LNCAP (cell line): ENCODE results near the gene CDKAL1.

Experiments used
- TF ChIP-seq, protein P1 (sequence below): fragments of 450-650 bp; IDR thresholded peaks from 2 replicates; pipeline ENCODE4 v1.5.1; 2017; ENCODE audit warnings: mild to moderate bottlenecking

Gene CDKAL1

DNA sequence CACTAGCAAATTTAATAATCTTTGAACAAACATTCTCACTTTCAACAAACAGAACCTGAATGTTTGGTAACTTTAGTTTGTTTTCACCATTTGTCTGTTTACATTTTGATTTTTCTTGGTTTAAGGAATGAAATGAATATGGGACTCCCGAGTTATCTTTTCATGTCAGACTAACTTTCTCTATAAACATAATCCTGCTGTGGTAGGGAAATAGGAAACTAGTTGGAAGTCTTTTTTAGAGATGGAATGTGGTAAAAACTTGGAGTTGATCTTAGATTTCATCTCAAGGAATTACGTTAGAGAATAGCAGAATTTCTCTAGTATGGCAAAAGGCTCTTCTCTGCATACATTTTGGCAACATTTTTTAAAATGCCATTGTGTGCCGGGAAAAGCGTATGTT, 206.5 kb downstream of the CDKAL1 start:
- TF ChIP-seq, protein P1, sequence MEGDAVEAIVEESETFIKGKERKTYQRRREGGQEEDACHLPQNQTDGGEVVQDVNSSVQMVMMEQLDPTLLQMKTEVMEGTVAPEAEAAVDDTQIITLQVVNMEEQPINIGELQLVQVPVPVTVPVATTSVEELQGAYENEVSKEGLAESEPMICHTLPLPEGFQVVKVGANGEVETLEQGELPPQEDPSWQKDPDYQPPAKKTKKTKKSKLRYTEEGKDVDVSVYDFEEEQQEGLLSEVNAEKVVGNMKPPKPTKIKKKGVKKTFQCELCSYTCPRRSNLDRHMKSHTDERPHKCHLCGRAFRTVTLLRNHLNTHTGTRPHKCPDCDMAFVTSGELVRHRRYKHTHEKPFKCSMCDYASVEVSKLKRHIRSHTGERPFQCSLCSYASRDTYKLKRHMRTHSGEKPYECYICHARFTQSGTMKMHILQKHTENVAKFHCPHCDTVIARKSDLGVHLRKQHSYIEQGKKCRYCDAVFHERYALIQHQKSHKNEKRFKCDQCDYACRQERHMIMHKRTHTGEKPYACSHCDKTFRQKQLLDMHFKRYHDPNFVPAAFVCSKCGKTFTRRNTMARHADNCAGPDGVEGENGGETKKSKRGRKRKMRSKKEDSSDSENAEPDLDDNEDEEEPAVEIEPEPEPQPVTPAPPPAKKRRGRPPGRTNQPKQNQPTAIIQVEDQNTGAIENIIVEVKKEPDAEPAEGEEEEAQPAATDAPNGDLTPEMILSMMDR = no peak

DNA sequence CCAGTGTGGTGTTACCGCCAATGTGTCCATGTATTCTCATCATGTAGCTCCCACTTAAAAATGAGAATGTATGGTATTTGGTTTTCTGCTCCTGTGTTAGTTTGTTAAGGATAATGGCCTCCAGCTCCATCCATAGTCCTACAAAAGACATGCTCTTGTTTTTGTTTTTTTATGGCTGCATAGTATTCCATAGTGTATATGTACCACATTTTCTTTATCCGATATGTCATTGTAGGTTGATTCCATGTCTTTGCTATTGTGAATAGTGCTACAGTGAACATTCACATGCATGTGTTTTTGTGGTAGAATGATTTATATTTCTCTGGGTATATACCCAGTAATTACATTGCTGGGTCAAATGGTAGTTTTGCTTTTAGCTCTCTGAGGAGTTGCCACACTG, 207.2 kb downstream of the CDKAL1 start:
- TF ChIP-seq, protein P1 = no peak

DNA sequence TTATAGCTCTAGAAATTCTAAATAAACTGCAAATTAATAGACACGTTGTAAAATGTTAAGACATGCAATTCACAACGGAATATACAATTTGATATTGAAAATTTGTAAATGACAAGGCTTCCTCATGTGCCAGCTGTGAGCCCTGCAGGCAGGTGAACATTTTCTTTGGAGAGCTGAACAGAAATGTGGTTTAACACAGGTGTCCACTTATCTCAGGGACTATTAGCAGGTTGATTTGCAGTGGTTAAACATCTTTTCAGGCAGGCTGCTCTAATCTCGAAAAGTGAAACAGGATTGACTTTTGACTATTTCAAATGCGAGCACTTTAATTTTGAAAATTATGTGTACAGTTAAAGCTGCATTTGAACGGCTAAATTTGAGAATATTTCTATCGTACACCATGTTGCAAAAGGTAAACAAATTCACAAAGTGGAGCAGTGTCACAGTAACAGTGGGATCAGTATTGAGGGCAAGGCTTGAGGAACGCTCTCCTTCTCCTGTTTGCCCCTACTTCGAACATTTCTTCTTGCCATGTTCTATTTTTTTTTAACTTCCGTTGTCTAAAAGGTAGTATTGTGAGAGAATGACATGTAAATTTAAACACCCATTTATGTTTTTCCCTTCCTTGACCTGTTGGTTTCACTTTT, 210.8 kb downstream of the CDKAL1 start:
- TF ChIP-seq, protein P1 = no peak

DNA sequence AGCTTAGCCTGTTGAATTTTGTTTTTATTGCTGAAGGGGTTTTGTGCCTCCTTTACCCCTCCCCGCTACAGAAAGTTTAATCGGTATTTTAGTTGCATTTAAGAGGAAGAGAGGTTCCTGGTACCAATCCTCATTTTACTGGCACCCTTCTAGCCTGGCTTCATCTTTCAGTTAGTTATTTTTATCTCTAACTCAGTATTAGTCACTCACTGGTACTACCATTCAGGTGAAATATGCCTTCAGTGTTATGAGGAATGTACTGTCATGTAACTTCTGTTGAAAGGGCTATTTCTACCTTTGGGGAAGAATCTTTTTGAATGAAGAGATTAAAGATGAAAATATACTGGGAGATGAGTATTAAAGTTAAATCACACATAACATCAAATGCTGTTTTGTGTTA, 211.8 kb downstream of the CDKAL1 start:
- TF ChIP-seq, protein P1 = no peak

DNA sequence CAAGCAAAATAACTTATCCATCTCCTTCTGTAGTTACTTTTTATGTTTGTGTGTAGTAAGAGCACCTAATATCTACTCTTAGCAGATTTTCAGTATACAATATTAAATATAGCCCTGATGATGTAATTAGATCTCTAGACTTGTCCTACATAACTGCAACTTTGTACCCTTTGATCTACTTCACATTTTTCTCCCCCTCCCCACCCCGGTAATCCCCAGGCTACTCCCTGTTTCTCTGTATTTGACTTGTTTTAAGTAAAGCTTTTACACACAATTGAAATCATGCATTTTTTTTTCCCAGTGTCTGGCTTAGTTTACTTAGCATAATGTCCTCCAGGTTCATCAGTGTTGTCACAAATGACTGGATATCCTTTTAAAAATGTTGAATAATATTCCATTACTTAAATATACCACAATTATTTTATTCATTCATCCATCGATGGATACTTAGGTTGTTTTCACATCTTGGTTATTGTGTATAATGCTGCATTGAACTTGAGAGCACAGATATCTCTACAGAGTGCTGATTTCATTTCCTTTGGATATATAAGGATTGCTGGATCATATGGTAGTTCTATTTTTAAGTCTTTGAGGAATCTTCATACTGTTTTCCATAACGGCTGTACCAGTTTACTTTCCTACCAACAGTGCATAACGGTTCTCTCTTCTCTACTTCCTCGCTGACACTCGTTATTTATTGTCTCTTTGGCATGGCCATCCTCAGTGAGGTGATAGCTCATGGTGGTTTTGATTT, 212.7 kb downstream of the CDKAL1 start:
- TF ChIP-seq, protein P1 = no peak

DNA sequence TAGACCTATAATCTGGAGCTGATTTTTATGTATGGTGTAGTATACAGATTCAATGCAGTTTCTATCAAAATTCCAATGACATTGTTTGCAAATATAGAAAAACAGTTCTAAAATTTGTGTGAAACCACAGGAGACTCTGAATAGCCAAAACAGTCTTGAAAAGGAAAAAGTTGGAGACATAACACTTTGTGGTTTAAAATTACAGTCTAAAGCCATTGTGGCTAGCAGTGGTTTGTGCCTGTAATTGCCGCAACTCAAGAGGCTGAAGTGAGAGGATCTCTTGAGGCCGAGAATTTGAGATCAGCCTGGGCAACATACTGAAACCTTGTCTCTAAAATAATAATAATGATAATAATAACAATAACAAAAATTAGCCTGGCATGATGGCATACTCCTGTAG, 213.7 kb downstream of the CDKAL1 start:
- TF ChIP-seq, protein P1 = no peak

DNA sequence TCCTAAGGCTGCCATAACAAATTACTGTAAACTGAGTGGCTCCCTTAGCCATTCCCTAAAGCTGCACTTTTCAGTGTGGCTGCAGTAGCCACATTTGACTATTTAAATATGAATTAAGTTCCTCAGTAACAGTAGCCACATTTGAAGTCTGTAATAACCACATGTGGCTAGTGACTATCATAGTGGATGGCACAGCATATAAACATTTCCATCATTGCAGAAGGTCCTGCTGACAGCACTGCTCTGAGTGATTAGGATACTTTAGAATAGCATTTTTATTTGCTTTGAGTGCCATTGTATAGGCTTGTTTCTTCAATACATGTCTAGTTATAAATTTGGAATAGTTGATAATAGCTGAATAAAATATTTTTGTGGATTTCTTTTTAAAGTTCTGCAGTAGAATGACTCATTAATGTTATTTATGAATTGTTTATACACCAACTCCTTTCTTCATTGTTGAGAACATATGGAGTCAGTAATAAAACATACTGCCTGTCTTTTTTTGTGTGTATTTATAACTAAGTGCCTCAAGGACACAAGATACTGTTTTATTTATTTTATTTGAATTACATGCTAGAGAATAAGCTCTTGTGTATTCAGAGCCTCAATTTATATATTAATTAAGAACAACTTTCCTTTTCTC, 217.2 kb downstream of the CDKAL1 start:
- TF ChIP-seq, protein P1 = no peak
